Heart left ventricle (tissue), 16 donors: ENCODE results near the gene PFKP. TPM values are rescaled to one million over a fixed set of nuclear protein-coding genes. Genes with fewer than 3 reads are reported as not detected.
A peak's percentile ranks its signal among the peaks of the same experiment; 100 is the strongest.

Experiments used
- ATAC-seq, 4 donors: fragments of 200-7000 bp; cut with Tn5 transposase; one replicate each; pipeline ENCODE4 v1.9.1; 2020 to 2022; ENCODE audit warnings: moderate library complexity in 4 of 4, mild to moderate bottlenecking in 3 of 4, moderate number of reproducible peaks in 1 of 4
- DNase-seq, 5 donors: peaks; one replicate each; pipeline ENCODE4 v3.0.0-alpha.2; 2020
- H3K27ac ChIP-seq, 12 donors: fragments of 200-600 bp; sonication (generic) in 4 of 12; one replicate each; pipeline versions ENCODE4 v1.5.0 to v1.8.0; 2016 to 2022; ENCODE audit warnings: mild to moderate bottlenecking in 2 of 12
- H3K27me3 ChIP-seq, 9 donors: fragments of 200-600 bp; sonication (generic) in 2 of 9; one replicate each; pipeline versions ENCODE4 v1.5.1 to v1.8.0; 2016 to 2022; ENCODE audit warnings: mild to moderate bottlenecking in 3 of 9
- H3K36me3 ChIP-seq, 9 donors: fragments of 200-600 bp; sonication (generic) in 2 of 9; one replicate each; pipeline versions ENCODE4 v1.5.0 to v1.8.0; 2018 to 2022; ENCODE audit warnings: mild to moderate bottlenecking in 2 of 9
- H3K4me1 ChIP-seq, 12 donors: fragments of 200-600 bp; sonication (generic) in 4 of 12; one replicate each; pipeline versions ENCODE4 v1.5.0 to v1.8.0; 2016 to 2022; ENCODE audit warnings: mild to moderate bottlenecking in 3 of 12
- H3K4me3 ChIP-seq, 12 donors: fragments of 200-600 bp; sonication (generic) in 4 of 12; one replicate each; pipeline versions ENCODE4 v1.5.0 to v1.8.0; 2017 to 2022; ENCODE audit warnings: mild to moderate bottlenecking in 9 of 12, moderate library complexity in 4 of 12
- H3K9me3 ChIP-seq, 12 donors: fragments of 200-600 bp; sonication (generic) in 4 of 12; one replicate each; pipeline versions ENCODE4 v1.5.0 to v1.8.0; 2016 to 2022; ENCODE audit warnings: mild to moderate bottlenecking in 1 of 12
- POLR2A ChIP-seq, 2 donors: fragments of 450-650 bp; IDR thresholded peaks; one replicate each; pipeline ENCODE4 v1.6.1; 2017; ENCODE audit warnings: antibody characterized with exemption in 2 of 2, mild to moderate bottlenecking in 2 of 2, moderate library complexity in 2 of 2
- WGBS, 4 donors: extraction: QIAGEN DNeasy Blood & Tissue Kit in 2 of 4; methylation state at CpG; one replicate each; pipeline versions ENCODE4 v1.1.5 to v1.1.7; 2013 to 2018; 5-methylcytosine and 5-hydroxymethylcytosine counted together
- intact Hi-C, 10 donors: fragments of 100-400 bp; cut with DNase I; formaldehyde crosslinking; loops; one replicate each; pipeline versions ENCODE4 v1.11.1 to v1.14.2; 2022
- polyA plus RNA-seq, 2 donors: library from polyadenylated mRNA; stranded (reverse); fragments of 200-250 nt; gene quantifications; one replicate each; pipeline ENCODE4 v1.2.3, GENCODE V29; 2013
- total RNA-seq, 9 donors: library from RNA; depleted of rRNA in 2 of 9; stranded (reverse); fragments of >200 nt in 2 of 9; fragmentation: NEBNext Ultra II Directional in 3 of 9; extraction: Animal tissue kit (Norgen Biotek cat#: 25700) in 3 of 9; gene quantifications; one replicate each; pipeline versions ENCODE4 v1.1.0 to v1.2.4, GENCODE V29; 2016 to 2023
- TF ChIP-seq, protein P1 (sequence below), 12 donors: fragments of 200-600 bp; sonication (generic) in 4 of 12; IDR thresholded peaks; one replicate each; pipeline versions ENCODE4 v1.5.0 to v1.8.0; 2018 to 2022; ENCODE audit warnings: antibody characterized with exemption in 12 of 12, mild to moderate bottlenecking in 5 of 12
- donor health status: ischemic (EF 13 %, LVEDD 7.1; RV severe dilation, severe dysfunction).
- donor health status: healthy with polysubstance abuse.
- donor health status: DM: no; HTN: yes; CAD: no.
- donor health status: DM: no; HTN: no; CAD: no.
- donor health status: ischemic (EF 25% LVEDD 6.9; RV normal size, moderate dysfunction).
- donor health status: ischemic (EF 25% LVEDD 5.7; RV mildly dilated, moderate dysfunction).
- donor health status: healthy.
- donor health status: DM: yes; HTN: yes; CAD: no.
- donor health status: ischemic (EF 35%, LVEDD 5.7; RV mildly dilated, moderate dysfunction).
- donor health status: nonischemic (EF 11% LVEDD 7.7; RV severe dilation, severe dysfunction).
- donor health status: DM: yes; HTN: yes; CAD: no.
- donor health status: PGD.
- donor health status: ischemic (EF 29% LVEDD 5.4; RV normal size, mild dysfunction).
- donor health status: nonischemic (EF 23%, LVEDD 6.1; RV moderate dilation, normal function).

Gene PFKP
- total and polyA plus RNA-seq, 11 donors: 68.0 to 318 (median 183) TPM

DNA sequence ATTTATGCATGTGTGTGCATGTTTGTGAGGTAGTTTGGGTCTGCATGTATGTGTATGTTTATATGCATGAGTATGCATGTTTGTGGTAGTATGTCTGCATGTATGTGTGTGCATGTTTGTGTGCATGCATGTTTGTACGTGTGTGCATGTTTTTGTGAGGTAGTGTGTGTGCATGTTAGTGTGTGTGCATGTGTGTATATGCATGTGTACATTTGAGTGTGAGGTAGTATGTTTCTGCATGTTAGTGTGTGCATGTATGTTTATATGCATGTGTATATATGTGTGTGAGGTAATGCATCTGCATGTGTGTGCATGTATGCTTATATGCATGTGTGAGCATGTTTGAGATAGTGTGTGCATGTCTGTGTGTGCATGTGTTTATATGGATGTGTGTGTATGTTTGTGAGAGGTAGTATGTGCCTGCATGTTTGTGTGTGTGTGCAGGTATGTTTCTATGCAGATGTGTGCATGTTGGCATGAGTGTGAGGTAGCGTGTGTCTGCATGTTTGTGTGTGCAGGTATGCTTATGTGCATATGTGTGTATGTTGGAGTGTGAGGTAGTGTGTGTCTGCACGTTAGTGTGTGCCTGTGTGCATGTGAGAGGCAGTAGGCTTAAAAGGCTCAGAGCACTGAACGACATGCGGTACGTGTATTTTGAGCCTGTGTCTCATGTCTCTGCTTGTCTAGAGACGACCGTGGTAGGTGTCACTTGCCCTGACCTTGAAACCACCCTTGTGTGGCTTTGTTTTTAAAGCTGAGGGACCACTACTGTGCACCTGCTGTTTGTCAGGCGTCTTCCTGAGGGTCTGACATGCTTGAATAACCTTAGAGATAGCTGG, 43.7 kb downstream of the PFKP start:
- WGBS, 4 donors: 45 to 72% (median 57%) methylated on average over 9 of the region's 9 CpGs
- peak overlapping the region in 7 of 12 donors; percentile 36 to 78 (median 46) for H3K27ac ChIP-seq

DNA sequence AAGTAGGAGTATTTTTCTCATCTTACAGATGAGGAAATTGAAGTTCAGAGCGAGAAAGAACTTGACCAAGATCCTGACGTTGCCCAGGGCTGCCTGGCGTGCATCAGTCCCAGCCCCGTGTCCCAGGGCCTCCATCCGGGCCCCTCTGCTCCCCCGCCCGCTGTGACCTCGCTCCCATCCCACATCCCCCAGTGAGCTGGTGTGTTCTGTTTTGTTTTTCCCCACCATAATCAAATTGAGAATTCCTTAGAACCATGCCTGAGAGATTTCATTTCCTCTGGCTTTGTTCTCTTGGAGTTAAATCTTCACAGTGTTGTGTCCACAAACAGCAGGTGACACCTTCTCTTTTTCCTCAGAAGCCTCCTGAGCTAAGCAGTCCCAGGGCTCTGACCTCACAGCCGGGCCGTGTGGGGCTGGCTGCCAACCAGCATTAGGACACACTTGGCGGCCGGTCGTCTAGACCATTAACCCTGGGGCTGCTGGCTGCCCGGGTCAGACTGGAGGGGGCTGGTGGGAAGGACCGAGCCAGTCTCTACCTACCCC, 44.3 kb downstream of the PFKP start:
- Histone ChIP-seq H3K9me3 (no peaks in the 10 kb centered on the region), H3K4me3 (no peak overlapping the region), H3K27ac (peak overlapping the region in 8 of 12 donors; percentile 13 to 78 (median 44)), H3K27me3 (no peaks in the 10 kb centered on the region), H3K36me3 (peaks cover 0 to 86% (median 58%) of the 10 kb centered on the region in 9 donors), H3K4me1 (peaks cover 0 to 46% (median 11%) of the 10 kb centered on the region in 12 donors)
- ATAC-seq (peak in 3 of 4 donors; percentile 44 to 61 (median 58)), DNase-seq (peak in 4 of 5 donors; percentile 51 to 75 (median 64))
- TF ChIP-seq POLR2A (IDR thresholded peaks at IDR 0.05): no peak
- TF ChIP-seq, protein P1, sequence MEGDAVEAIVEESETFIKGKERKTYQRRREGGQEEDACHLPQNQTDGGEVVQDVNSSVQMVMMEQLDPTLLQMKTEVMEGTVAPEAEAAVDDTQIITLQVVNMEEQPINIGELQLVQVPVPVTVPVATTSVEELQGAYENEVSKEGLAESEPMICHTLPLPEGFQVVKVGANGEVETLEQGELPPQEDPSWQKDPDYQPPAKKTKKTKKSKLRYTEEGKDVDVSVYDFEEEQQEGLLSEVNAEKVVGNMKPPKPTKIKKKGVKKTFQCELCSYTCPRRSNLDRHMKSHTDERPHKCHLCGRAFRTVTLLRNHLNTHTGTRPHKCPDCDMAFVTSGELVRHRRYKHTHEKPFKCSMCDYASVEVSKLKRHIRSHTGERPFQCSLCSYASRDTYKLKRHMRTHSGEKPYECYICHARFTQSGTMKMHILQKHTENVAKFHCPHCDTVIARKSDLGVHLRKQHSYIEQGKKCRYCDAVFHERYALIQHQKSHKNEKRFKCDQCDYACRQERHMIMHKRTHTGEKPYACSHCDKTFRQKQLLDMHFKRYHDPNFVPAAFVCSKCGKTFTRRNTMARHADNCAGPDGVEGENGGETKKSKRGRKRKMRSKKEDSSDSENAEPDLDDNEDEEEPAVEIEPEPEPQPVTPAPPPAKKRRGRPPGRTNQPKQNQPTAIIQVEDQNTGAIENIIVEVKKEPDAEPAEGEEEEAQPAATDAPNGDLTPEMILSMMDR (IDR thresholded peaks at IDR 0.05): no peak
- 41 to 49% (median 45%) methylated on average over 14 to 15 of the region's 15 CpGs for WGBS, 4 donors
- intact Hi-C loops: no loop called here

More for the DNA sequence above, 43.7 kb downstream of the PFKP start:
- no peak for ATAC-seq
- Histone ChIP-seq H3K27me3 (no peaks in the 10 kb centered on the region), H3K4me3 (no peak overlapping the region), H3K36me3 (peaks cover 0 to 79% (median 51%) of the 10 kb centered on the region in 9 donors), H3K4me1 (peaks cover 0 to 46% (median 11%) of the 10 kb centered on the region in 12 donors), H3K9me3 (no peaks in the 10 kb centered on the region)
- intact Hi-C loops: no loop called here
- no peak for TF ChIP-seq POLR2A (IDR thresholded peaks at IDR 0.05)
- TF ChIP-seq, protein P1 (IDR thresholded peaks at IDR 0.05): no peak
- peak in 1 of 5 donors; percentile 18 for DNase-seq

DNA sequence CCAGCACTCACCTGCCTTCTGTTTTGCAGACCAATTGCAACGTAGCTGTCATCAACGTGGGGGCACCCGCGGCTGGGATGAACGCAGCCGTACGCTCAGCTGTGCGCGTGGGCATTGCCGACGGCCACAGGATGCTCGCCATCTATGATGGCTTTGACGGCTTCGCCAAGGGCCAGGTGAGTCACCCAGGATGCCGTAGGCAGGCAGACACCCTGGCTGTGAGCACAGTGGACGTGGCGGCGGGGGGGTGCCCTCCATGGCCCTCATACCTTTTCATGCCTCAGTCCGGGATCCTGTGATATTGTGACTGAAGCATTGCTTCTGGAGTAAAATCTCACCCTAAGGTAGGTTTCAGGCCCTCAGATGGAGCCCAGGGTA, 46.0 kb downstream of the PFKP start:
- Histone ChIP-seq H3K36me3 (peaks cover 2 to 90% (median 67%) of the 10 kb centered on the region in 9 donors), H3K4me1 (peaks cover 0 to 36% (median 12%) of the 10 kb centered on the region in 12 donors), H3K4me3 (no peak overlapping the region), H3K27ac (no peak overlapping the region), H3K27me3 (no peaks in the 10 kb centered on the region), H3K9me3 (no peaks in the 10 kb centered on the region)
- no peak for ATAC-seq
- TF ChIP-seq, protein P1 (IDR thresholded peaks at IDR 0.05): no peak
- no peak for TF ChIP-seq POLR2A (IDR thresholded peaks at IDR 0.05)
- DNase-seq: no peak
- 92 to 97% (median 94%) methylated on average over 4 to 19 of the region's 19 CpGs for WGBS, 4 donors
- intact Hi-C loops: no loop called here

DNA sequence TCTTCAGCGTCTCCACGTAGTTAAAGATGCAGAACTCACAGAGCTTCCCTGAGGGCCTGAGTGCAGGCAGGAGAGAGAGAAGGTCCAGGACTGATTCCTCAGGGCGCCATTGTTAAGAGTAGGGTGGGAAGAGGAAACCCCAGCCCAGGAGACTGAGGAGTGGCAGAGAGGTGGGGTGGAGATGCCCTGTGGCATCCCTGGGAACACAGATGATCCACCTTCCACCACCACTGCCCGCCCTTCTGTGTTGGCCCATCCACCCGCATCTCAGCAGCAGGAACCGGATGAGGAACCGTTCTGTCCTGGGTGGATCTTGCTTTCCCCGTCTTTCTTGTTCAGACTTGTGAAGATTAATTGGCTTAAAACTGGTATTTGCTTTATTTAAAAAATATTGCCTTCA, 48.3 kb downstream of the PFKP start:
- Histone ChIP-seq H3K27ac (no peak overlapping the region), H3K27me3 (no peaks in the 10 kb centered on the region), H3K36me3 (peaks cover 2 to 83% (median 64%) of the 10 kb centered on the region in 9 donors), H3K4me3 (no peak overlapping the region), H3K9me3 (no peaks in the 10 kb centered on the region), H3K4me1 (peaks cover 0 to 19% (median 7%) of the 10 kb centered on the region in 12 donors)
- no peak for ATAC-seq
- WGBS, 4 donors: 89 to 94% (median 92%) methylated on average over 8 of the region's 8 CpGs
- no peak for TF ChIP-seq POLR2A (IDR thresholded peaks at IDR 0.05)
- TF ChIP-seq, protein P1 (IDR thresholded peaks at IDR 0.05): no peak
- peak in 1 of 5 donors; percentile 18 for DNase-seq
- intact Hi-C loops: no loop called here
